HuH-7 (cell line): ENCODE data around the gene PITHD1.
A peak's percentile ranks its signal among the peaks of the same experiment; 100 is the strongest.
"Not testable (repeated sequence)": the region's sequence is repeated elsewhere in the genome, so short reads cannot be mapped to it uniquely, and the experiment has no call there.

Experiments used
- DNase-seq: peaks from one replicate; pipeline ENCODE4 v3.0.0; 2011; ENCODE audit warnings: low spot score

PITHD1 gene

GRCh38 chr1:23799255-23799569 is 21.0 kb downstream of the PITHD1 start:
- no peak for DNase-seq

GRCh38 chr1:23799570-23800399 is 21.6 kb downstream of the PITHD1 start:
- peak; percentile 49 for DNase-seq

- peak; percentile 97 for DNase-seq
Measured at GRCh38 chr1:23800400-23801337, 22.5 kb downstream of the PITHD1 start, which contains the start of gene GALE. Gene GALE (minus strand): TSS chr1:23800754. CDS start chr1:23799007, 1,747 bp downstream.

GRCh38 chr1:23801338-23801748 is 23.1 kb downstream of the PITHD1 start:
- no peak for DNase-seq

GRCh38 chr1:23801876-23802275 is 23.7 kb downstream of the PITHD1 start:
- no peak for DNase-seq

GRCh38 chr1:23802809-23803342 is 24.7 kb downstream of the PITHD1 start:
- DNase-seq: not testable (repeated sequence)

GRCh38 chr1:23803674-23804073 is 25.5 kb downstream of the PITHD1 start:
- DNase-seq: no peak

GRCh38 chr1:23804183-23804835 is 26.1 kb downstream of the PITHD1 start:
- no peak for DNase-seq

GRCh38 chr1:23805025-23805424 is 26.8 kb downstream of the PITHD1 start:
- no peak for DNase-seq

GRCh38 chr1:23806280-23806679 is 28.1 kb downstream of the PITHD1 start:
- DNase-seq: no peak

GRCh38 chr1:23807453-23807852 is 29.2 kb downstream of the PITHD1 start:
- DNase-seq: no peak

- peak; percentile 82 for DNase-seq
Measured at GRCh38 chr1:23809751-23810171, 31.5 kb downstream of the PITHD1 start.

GRCh38 chr1:23810818-23811540 is 32.8 kb downstream of the PITHD1 start:
- DNase-seq: peak; percentile 44

GRCh38 chr1:23814016-23814415 is 35.8 kb downstream of the PITHD1 start:
- no peak for DNase-seq

- no peak for DNase-seq
Measured at GRCh38 chr1:23816361-23816760, 38.1 kb downstream of the PITHD1 start.

GRCh38 chr1:23816906-23817305 is 38.7 kb downstream of the PITHD1 start:
- no peak for DNase-seq

GRCh38 chr1:23817633-23818032 is 39.4 kb downstream of the PITHD1 start:
- no peak for DNase-seq

- DNase-seq: no peak
Measured at GRCh38 chr1:23823767-23824166, 45.5 kb downstream of the PITHD1 start.

GRCh38 chr1:23824711-23825075 is 46.5 kb downstream of the PITHD1 start:
- no peak for DNase-seq

- peak; percentile 86 for DNase-seq
Measured at GRCh38 chr1:23825076-23825761, 47.0 kb downstream of the PITHD1 start, which contains the start of gene HMGCL. Gene HMGCL (minus strand): TSS chr1:23825429. CDS start chr1:23825415, 14 bp downstream.
